Lung (tissue), 12 donors: ENCODE data around the gene SOBP. TPM values are rescaled to one million over a fixed set of nuclear protein-coding genes. Genes with fewer than 3 reads are reported as not detected.

ENCODE experiments used
- ATAC-seq: fragments of 200-7000 bp; cut with Tn5 transposase; one replicate; pipeline ENCODE4 v1.9.1; 2020; ENCODE audit warnings: moderate number of reproducible peaks; ENCODE audit not compliant: insufficient read depth, low FRiP score
- DNase-seq, 3 donors: peaks; one replicate each; pipeline ENCODE4 v3.0.0-alpha.2; 2013 to 2017
- H3K27ac ChIP-seq, 2 donors: one replicate each; pipeline ENCODE4 v1.5.1; 2013; ENCODE audit warnings: mild to moderate bottlenecking in 2 of 2, moderate library complexity in 2 of 2, control low read depth in 1 of 2, inconsistent platforms in 1 of 2, low read depth in 1 of 2, low read length in 1 of 2
- H3K27me3 ChIP-seq, 3 donors: one replicate each; pipeline ENCODE4 v1.5.1; 2013; ENCODE audit warnings: low read length in 2 of 3; ENCODE audit not compliant: control insufficient read depth in 3 of 3, insufficient read depth in 3 of 3
- H3K36me3 ChIP-seq, 4 donors: one replicate each; pipeline ENCODE4 v1.5.1; 2013; ENCODE audit warnings: low read length in 4 of 4, mild to moderate bottlenecking in 1 of 4, moderate library complexity in 1 of 4; ENCODE audit not compliant: control insufficient read depth in 4 of 4, insufficient read depth in 4 of 4
- H3K4me1 ChIP-seq, 5 donors: one replicate each; pipeline ENCODE4 v1.5.1; 2013; ENCODE audit warnings: low read length in 5 of 5, mild to moderate bottlenecking in 2 of 5, moderate library complexity in 1 of 5; ENCODE audit not compliant: control insufficient read depth in 5 of 5, insufficient read depth in 5 of 5
- H3K4me3 ChIP-seq: one replicate; pipeline ENCODE4 v1.5.1; 2013; ENCODE audit warnings: mild to moderate bottlenecking, control low read depth, moderate library complexity
- H3K9ac ChIP-seq, 2 donors: one replicate each; pipeline ENCODE4 v1.5.1; 2013; ENCODE audit warnings: low read length in 2 of 2, control low read depth in 1 of 2; ENCODE audit not compliant: insufficient read depth in 1 of 2
- H3K9me3 ChIP-seq, 4 donors: one replicate each; pipeline ENCODE4 v1.5.1; 2013; ENCODE audit warnings: low read length in 3 of 4, mild to moderate bottlenecking in 1 of 4, moderate library complexity in 1 of 4; ENCODE audit not compliant: control insufficient read depth in 4 of 4, insufficient read depth in 3 of 4
- WGBS, 2 donors: extraction: QIAGEN DNeasy Blood & Tissue Kit; methylation state at CpG; one replicate each; pipeline ENCODE4 v1.1.7; 2013; 5-methylcytosine and 5-hydroxymethylcytosine counted together
- polyA plus RNA-seq, 2 donors: library from polyadenylated mRNA; stranded (reverse); fragments of 200-250 nt; gene quantifications; one replicate each; pipeline ENCODE4 v1.2.1, GENCODE V29; 2013
- total RNA-seq, 2 donors: library from RNA; depleted of rRNA in 1 of 2; stranded (reverse); fragments of >200 nt in 1 of 2; gene quantifications; one replicate each; pipeline ENCODE4 v1.2.1, GENCODE V29; 2014 to 2021
- TF ChIP-seq, protein P1 (sequence below): IDR thresholded peaks from 2 replicates; pipeline ENCODE4 v1.5.1; 2012; ENCODE audit warnings: mild to moderate bottlenecking; ENCODE audit errors: control extremely low read depth, extremely low read depth
- donor health status: control.
- donor health status: control.
- donor health status: Bipolar disorder and iron deficiency.
- donor health status: healthy.
- donor health status: DM: yes; HTN: yes; CAD: no.

The SOBP gene
- total and polyA plus RNA-seq, 4 donors: 1.6 to 14.5 (median 5.8) TPM

- H3K27me3 ChIP-seq: no peaks in the 10 kb centered on the region
- no peak for DNase-seq
- H3K36me3 ChIP-seq: peaks cover 0 to 2% (median 0%) of the 10 kb centered on the region in 4 donors
- TF ChIP-seq, protein P1, sequence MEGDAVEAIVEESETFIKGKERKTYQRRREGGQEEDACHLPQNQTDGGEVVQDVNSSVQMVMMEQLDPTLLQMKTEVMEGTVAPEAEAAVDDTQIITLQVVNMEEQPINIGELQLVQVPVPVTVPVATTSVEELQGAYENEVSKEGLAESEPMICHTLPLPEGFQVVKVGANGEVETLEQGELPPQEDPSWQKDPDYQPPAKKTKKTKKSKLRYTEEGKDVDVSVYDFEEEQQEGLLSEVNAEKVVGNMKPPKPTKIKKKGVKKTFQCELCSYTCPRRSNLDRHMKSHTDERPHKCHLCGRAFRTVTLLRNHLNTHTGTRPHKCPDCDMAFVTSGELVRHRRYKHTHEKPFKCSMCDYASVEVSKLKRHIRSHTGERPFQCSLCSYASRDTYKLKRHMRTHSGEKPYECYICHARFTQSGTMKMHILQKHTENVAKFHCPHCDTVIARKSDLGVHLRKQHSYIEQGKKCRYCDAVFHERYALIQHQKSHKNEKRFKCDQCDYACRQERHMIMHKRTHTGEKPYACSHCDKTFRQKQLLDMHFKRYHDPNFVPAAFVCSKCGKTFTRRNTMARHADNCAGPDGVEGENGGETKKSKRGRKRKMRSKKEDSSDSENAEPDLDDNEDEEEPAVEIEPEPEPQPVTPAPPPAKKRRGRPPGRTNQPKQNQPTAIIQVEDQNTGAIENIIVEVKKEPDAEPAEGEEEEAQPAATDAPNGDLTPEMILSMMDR: no peak
- no peak for ATAC-seq
- WGBS, 2 donors: 45 to 64% methylated on average over 3 of the region's 3 CpGs
- no peak overlapping the region for H3K4me3 ChIP-seq
- H3K9me3 ChIP-seq: no peaks in the 10 kb centered on the region
- H3K27ac ChIP-seq: no peak overlapping the region
- H3K9ac ChIP-seq: no peak overlapping the region
- peaks cover 0 to 15% (median 4%) of the 10 kb centered on the region in 5 donors for H3K4me1 ChIP-seq
These were observed 152.4 kb downstream of the SOBP start for GRCh38 chr6:107642095-107642860.

DNA sequence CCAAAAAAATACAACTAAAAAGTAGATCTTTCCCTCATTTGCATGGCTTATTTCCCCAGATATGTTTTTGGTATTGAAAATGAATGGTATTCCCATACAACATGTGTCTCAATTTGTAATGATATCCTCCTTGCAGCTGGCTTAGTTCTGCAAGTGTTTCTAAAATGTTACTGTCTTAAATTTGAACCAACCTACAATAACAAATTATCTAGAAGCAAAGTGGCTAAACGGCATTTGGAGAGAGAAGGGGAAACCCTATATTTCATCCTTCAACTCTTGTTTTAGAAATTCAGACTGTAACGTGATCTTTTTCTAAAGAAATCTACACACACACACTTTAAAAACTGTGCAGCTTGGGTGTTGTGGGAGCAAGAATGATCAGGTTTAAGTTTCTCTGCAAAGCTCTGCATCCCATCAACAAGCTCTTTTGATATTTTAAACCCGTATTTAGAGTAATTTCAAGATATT, 153.0 kb downstream of the SOBP start:
- Histone ChIP-seq H3K9ac (no peak overlapping the region), H3K27me3 (no peaks in the 10 kb centered on the region), H3K4me1 (peaks cover 0 to 15% (median 4%) of the 10 kb centered on the region in 5 donors), H3K27ac (no peak overlapping the region), H3K36me3 (peaks cover 0 to 2% (median 0%) of the 10 kb centered on the region in 4 donors), H3K9me3 (no peaks in the 10 kb centered on the region), H3K4me3 (no peak overlapping the region)
- WGBS, 2 donors: 71 to 73% methylated on average over 3 of the region's 3 CpGs
- TF ChIP-seq, protein P1: no peak
- no peak for ATAC-seq
- DNase-seq: no peak

- ATAC-seq: no peak
- WGBS, 2 donors: 87 to 94% methylated on average over 1 of the region's 1 CpG
These were observed 154.6 kb downstream of the SOBP start for GRCh38 chr6:107644513-107644912.

More at GRCh38 chr6:107644513-107644912, 154.6 kb downstream of the SOBP start:
- no peak for DNase-seq
- no peak overlapping the region for H3K27ac ChIP-seq
- H3K4me1 ChIP-seq: peaks cover 0 to 15% (median 4%) of the 10 kb centered on the region in 5 donors
- H3K9ac ChIP-seq: no peak overlapping the region
- TF ChIP-seq, protein P1: no peak
- no peaks in the 10 kb centered on the region for H3K27me3 ChIP-seq
- H3K4me3 ChIP-seq: no peak overlapping the region
- peaks cover 0 to 2% (median 0%) of the 10 kb centered on the region in 4 donors for H3K36me3 ChIP-seq
- no peaks in the 10 kb centered on the region for H3K9me3 ChIP-seq
